HG03565 (cell line): ENCODE data around the gene IKZF5.
A peak's percentile ranks its signal among the peaks of the same experiment; 100 is the strongest.

ENCODE experiments used
- ATAC-seq: cut with Tn5 transposase; IDR thresholded peaks from one replicate; pipeline ENCODE4 v1.9.1; 2021; ENCODE audit warnings: mild to moderate bottlenecking, moderate library complexity; ENCODE audit not compliant: unreplicated experiment

IKZF5 gene, protein sequence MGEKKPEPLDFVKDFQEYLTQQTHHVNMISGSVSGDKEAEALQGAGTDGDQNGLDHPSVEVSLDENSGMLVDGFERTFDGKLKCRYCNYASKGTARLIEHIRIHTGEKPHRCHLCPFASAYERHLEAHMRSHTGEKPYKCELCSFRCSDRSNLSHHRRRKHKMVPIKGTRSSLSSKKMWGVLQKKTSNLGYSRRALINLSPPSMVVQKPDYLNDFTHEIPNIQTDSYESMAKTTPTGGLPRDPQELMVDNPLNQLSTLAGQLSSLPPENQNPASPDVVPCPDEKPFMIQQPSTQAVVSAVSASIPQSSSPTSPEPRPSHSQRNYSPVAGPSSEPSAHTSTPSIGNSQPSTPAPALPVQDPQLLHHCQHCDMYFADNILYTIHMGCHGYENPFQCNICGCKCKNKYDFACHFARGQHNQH

DNA sequence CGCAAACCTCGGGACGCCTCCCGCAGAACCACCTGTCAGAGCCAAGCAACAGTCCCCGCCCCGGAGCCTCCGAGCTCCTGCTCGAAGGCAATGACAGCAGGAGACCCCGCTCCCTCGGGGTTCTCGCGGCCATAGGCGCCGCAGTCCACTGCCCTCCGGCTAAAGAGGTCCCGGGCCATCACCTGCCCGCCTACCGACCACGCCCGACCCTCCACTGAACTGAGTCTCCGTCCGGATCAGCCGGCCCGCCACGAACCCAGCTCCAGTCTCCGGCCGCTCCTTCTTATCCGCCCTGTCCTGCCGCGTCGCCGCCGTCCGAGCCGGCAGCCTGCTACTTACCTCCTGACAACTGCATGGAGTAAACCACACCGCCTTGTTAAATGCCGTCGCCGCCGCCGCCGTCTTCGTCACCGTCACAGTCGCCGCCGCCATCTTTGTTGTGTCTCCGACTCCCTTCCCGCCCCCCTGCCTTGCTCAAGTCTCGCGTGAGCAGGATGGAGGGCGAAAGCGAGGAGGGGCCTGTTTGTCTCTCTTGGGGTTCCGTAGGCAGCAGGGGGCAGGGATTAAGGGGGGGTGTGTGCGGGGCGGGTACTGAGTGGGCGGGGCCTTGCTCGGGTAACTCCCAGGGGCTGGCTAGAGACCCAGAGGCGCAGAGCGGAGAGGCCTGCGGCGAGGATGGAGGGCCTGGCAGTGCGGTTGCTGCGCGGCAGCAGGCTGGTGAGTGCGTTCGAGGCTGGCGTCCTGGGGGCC lies at the start of gene IKZF5, which contains the start of gene ACADSB:
TSS of gene IKZF5 (minus strand) at position 441 of the 750 bp plus-strand sequence. CDS start 10,170 bp downstream, outside the sequence.
TSS of gene ACADSB (plus strand) at position 652 of the 750 bp plus-strand sequence. CDS start at position 676, 24 bp downstream.
- peak; percentile 74 for ATAC-seq

DNA sequence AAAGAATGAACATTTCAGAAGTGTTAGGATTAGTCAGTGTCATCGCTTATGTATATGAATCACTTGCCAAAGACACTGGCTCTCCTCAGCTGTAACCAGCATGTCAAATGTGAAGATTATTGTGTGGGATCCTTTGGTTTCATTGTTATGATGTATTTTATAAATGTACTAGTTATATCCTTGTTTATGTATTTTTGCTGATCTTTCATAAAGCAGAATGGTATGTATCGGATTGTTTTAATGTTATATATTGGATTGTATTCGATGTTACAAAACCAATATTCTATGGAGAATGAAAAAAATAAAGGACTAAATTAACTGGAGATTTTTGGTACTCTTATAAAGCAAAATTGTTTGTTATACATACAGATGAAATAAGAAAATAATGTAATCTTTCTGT lies 49.4 kb upstream of the IKZF5 start:
- ATAC-seq = no peak

DNA sequence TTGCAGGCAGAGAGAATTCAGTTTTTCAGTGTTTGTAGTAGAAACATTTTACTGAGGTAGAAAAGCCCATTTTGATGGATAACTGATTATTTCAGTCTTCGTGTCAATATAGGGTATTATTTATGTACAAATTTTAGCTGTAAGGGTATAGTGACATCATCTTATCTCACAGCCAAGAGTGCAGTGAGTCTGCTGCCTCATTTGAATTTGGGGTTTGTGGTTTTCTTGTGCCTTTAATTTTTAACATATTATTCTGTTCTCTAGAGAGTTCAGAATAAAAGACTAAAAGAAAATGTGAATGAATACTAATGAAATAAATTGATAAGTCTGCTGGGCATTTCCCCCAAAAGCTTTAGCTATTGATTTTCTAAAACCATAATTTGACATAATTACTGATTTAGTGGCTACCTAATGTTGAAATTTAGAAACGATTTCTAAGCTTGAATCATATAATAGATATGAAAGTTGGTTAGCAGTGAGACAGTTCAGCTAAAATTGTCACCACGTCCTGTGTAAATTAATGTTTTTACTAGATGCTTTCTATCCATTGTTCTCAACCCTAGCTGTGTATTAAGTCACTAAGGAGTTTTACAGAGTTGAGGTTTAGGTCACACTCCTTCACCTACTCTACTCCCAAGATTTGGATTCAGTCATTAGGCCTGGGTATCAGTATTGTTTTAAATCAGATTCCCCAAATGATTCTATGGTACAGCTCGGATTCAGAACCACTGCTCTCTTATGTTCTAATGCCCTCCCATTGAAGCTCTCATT lies 37.6 kb upstream of the IKZF5 start:
- no peak for ATAC-seq

DNA sequence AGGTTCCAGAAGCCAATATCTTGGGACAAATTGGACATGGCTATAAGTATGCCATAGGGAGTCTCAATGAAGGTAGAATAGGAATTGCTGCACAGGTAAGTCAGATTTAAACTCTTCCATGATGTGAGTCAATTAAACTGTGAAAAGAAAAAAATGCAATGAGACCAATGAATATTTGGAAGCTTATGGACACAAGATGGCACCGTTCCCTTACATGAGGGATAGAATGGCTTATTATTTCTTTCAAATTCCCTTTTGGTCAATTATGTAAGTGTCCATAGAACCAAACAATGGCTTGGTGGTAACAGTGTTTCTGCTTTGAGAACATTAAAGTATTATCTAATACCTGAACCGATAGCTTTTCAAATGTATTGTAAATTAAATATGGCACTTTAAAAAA lies 35.8 kb upstream of the IKZF5 start:
- no peak for ATAC-seq

DNA sequence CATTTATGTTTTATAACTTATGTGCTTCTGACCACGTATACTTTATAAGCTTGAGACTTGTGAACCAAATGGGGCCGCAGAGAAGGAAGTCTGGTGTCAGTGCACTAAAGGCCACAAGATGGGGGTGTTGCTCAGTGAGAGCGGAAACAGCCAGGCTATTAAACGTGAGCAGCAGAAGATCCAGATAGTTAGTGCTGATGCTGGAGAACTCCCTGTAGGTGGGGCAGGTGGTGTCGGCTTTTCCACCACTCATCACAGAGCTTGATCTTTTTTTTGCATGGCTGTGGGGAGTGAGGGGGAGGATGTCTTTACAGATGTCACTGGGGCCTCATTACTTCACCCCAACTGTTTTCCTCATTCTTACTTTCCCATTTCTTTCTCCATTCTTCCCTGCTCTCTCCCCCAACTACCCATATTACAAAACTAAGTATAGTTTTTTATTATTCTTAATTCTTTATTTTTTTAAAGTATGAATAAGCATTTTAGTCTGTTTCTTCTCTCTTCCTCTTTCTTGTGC lies 34.9 kb upstream of the IKZF5 start:
- peak; percentile 53 for ATAC-seq

DNA sequence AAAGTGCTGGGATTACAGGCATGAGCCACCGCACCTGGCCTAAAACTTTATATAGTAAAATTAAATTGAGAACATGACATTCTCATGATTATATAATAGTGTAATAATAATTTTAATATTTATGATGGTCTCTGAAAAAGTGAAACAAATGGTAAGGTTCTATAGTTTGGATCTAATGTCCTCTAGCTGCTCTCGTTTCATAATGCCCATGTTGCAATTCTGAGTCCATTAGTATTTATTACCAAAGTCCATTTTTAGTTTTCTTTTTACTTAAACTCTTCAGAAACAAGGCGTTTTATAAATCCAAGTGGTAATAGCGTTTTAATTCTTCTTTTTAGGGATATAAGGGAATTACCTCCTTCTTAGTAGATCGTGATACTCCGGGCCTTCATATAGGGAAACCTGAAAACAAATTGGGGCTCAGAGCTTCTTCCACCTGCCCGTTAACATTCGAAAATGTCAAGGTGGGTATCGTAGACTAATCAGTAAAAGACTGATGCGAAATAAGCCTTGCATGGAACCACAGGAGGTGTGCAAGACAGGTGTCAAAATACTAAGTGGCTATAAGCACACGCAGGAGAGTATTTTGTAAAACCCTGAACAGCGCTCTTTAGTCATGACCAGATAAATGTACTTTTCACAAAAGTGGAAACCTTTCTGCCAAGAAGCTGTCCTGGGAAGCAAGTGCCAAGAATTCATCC lies 34.3 kb upstream of the IKZF5 start:
- no peak for ATAC-seq

DNA sequence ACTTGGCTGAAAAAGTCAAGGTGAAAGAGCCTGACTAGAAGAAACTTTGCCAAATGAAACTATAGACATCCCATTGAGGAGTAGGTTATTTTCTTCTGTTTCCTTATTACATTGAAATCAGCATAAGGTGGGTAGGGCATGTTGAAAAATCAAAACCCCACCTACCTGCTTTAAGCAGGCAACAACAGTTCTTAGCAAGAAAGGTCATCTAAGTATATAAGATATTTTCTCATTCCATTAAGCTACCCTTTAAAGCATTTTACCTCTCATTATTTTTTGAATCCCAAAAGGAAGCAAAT lies 31.0 kb upstream of the IKZF5 start:
- no peak for ATAC-seq

DNA sequence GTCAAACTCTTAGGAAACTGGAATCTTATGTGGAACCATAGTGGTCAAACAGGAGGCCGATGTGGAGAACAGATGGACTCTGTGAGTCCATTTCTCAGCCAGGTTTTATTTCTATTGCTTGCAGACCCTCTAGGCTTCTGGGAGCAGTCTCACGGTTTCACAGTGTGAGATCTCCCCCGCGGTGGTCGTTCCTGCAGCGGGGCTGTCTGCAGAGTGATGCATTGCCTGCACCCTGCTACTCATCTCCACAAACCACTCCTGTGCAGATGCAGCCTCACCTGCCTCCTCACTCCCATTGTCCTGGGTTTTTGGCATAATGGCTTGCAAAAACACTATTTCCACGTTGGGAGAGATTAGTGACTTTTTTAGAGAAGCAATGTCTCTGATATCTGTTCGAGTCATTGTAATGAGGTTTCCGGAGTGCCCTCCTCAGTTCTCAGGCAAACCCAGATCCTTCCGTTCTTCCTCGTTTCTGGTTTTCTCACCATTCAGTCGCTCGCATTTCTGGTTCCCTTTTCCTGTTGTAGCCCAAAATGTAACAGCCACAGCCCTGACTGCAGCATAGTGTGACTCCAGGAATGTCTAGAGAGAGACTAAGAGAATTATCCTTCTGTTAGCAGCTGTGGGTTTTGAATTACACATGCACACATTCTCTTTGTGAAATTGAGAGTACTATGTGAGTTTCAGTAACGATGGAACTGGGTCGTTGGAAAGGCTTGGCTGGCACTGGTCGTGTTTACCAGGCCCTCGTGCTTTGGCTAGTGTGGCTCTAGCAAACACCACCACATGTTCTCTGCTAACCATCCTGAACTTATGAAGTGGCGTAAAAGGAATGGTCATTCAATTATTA lies 30.4 kb upstream of the IKZF5 start:
- ATAC-seq = no peak

DNA sequence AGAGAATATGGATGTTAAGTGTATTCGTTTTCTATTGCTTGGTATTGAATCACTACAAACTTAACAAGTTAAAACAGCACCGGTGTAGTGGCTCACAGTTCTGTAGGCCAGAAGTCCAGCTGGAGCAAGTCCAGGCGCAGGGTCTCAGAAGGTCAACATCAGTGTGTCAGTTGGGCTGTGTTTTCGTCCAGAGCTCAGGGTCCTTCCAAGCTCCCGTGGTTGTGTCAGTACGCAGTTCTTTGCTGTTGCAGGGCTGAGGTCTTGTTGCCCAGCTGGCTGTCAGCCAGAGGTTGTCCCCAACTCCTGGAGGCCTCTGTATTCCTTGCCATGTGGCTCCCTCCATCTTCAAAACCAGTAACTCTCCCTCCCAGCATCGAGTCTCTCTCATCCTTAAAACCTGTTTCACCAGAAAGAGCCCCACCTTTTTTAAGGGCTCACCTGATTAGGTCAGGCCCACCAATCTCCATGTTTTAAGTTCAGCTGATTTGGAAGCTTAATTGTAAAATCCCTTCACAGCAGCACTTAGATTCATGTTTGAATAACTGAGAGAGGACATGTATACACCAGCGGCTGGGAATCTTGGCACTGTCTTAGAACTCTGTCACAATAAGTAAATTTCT lies 27.0 kb upstream of the IKZF5 start:
- no peak for ATAC-seq

DNA sequence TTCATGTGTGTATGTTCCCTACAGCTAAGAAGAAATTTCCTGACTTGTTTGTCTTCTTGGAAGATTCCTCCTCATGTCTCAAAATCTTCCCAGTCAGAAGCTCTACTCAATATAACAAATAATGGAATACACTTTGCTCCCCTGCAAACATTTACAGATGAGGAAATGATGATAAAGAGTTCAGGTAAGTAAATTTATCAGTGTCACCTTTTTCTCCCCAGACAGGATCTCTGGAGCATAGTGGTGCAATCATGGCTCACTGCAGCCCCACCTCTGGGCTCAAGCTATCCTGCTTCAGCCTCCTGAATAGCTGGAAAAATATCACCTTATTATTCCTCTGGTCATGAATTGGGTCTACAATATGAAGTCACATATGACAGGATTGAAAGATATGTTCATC lies 25.7 kb upstream of the IKZF5 start:
- ATAC-seq = no peak

DNA sequence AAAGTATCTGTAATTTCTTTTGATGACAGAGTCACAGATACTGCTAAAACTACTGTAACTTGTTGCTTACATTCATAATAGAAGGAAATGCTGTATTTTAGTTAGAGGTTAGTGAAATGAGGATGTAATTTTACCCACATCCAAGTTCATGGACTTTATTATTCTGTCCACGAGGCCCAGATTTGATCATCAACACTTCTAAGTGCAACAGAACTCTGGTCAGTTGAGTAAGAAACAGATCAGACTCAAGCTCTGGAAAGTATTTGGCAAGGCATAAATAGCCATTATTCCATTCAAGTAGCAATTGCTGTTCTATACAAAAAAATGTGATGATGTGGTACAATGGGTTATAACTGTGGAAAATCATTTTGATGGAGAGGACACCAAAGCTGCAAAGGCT lies 22.5 kb upstream of the IKZF5 start:
- no peak for ATAC-seq

DNA sequence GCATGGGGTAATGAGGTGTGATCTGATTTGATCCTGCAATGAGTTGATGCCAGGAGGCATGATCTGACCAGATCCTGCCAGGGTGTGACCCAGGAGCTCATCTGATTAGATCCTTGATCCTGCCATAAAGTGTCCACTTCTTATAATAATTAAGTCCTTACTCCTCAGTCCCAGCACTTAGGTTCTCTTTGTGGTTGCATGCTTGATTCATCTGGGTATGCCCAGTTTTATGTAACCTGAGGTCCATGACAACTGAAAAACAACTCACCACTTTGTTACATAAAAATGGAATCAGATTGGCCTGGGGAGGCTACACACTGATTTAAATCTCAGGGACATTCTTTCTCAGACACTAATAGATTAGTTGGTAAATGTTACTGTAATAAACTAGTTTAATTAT lies 19.3 kb upstream of the IKZF5 start:
- no peak for ATAC-seq

DNA sequence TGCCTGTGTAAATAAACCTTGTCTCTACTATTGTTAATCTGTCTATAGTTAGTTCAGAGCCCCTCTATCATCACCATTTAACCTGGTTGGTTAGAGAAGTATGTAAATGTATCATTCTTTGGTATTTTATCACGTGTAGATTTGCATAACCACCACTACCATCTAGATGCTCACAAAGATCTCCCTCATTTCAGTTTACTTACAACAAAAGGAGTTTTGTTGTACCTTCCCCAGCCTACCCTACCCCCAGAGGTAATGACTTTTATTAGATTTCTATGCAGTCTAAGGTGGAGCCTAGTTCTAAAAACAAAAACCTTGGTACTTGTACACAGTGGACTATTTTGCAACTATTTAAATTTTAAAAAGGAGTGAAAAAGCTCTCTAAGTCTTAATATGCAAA lies 17.7 kb upstream of the IKZF5 start:
- no peak for ATAC-seq

DNA sequence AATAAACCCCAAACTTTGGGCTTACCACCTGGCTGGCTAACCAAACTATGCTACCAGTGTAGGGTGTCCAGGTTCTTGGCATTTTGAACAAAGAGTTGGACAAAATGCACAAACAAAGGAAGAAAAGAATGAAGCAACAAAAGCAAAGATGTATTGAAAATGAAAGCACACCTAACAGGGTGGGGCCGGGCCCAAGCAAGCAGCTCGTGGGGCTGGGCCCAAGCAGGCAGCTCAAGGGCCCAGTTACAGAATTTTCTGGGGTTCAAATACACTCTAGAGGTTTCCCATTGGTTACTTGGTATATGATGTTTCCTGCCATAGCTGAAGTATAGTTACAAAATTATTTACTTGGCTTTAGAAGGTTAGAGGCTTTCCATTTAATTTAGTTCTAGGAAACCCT lies 15.9 kb upstream of the IKZF5 start:
- no peak for ATAC-seq

DNA sequence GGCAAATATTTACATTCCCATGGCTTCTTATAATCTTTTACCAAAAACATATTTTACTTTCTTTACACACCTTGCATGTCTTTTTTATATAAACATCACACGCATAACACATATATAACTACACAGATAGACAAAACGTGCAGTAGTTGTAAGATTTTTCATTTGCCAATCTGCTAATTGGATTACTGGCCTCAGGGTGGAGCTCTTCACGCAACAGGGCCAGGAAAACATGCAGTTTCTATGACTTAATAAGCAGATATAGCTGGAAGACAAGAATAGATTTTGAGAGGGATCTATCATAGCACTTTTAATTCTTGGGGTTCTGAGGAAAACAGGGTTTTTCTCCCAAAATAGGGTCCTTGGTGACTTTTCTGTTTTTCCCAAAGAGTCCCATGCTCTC lies 12.9 kb upstream of the IKZF5 start:
- no peak for ATAC-seq

DNA sequence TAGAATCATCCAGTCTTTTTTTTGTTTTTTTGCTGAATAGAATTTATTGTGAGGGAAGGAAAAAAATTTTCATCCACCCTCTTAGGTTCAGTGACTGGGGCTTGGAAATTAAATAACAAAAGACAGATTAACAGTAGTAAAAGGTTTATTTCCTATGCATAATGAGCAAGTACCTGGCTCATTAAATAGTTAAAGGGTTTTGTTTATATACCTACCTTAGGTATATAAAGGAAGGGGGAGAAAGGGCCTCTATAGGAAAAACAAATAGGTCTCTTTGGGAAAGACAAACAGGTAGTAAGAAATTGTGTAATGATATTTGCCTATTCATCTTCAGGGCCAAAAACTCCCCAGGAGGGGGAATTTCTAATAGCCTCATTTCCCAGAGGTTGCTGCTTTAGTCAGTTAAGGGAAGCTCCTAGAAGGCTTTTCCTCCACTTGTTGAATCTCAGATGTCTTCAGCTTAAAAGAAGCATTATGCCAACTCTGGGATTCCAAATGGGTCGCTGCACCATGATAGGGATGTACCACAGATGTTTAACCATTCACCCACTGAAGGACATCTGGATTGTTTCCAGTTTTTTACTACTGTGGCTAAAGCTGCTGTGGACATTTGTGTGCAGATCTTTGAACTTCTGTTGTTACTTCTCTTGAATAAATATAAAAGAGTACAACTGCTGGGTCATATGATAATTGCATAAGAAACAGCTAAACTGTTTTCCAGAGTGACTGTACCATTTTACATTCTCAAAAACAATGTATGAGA lies 11.5 kb upstream of the IKZF5 start:
- ATAC-seq = no peak

DNA sequence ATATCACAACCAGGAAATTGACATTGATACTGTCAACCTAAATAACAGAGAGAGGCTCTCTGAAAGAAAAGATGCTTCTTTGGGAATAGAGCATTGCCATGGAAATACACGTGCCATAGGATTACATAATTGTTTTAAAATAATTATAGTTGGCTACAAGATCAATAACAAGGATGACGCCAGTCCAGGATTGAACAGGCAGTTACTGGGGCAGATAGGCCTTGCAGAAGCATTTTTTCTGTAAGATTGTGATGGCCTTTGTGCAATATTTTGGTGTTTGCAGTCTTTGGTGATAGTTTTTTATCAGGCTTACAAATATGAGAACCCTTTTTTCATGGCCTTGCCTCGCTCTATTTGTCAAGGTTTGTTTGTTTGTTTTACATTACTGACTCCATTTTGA lies 10.7 kb upstream of the IKZF5 start:
- no peak for ATAC-seq

DNA sequence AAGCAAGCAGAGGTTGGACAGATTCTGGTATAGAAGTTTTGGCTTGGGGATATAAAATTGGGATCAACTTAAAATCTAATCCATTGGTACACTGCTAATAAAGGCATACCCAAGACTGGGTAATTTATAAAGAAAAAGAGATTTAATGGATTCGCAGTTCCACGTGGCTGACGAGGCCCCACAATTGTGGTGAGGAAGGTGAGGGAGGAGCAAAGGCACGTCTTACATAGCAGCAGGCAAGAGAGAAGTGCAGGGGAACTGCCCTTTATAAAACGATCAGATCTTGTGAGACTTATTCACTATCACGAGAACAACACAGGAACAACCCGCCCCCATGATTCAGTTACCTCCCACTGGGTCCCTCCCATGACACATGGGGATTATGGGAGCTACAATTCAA lies 9.9 kb upstream of the IKZF5 start:
- no peak for ATAC-seq
